ENCODE data around the gene IL21R. TPM values are rescaled to one million over a fixed set of nuclear protein-coding genes. Genes with fewer than 3 reads are reported as not detected.

Gene IL21R
- total and polyA plus RNA-seq, 10 of the 15 experiments (the other 5 are each of a cell fraction or from before 2014, with no cell fraction given) = 5.3 to 138 (median 82.5) TPM

DNA sequence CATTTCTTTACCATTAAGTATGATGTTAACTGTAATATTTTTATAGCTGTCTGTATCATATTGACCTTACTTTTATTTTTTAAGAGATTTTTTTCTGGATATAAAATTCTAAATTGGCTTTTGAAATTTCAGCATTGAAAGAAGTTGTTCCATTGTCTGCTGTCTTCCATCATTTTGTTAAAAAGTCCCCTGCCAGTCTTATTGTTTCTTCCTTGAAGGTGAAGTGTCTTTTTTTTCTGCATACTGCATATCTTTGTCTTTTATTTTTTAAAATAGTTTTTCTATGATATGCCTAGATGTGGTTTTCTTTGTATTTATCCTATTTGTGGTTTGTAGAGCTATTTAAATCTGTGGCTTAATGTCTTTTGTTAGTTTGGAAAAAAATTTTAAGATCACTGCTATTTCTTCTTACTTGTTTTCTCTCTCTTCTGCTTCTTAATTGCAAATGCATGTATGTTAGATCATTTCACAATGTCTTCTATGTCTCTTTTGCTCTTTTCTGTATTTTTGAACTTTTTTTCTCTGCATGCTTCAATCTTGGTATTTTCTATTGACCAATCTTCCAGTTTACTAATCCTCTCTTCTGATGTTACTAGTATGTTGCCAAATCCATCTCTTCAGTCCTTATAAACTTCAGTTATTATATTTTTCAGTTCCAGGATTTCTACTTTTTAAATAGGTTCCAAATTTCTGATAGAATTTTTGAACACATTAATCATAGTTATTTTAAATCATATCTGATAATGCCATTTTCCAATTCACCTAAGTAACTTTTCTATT is 20.2 kb downstream of the IL21R start:
- intact Hi-C loops (cut with micrococcal nuclease; ENCODE audit: unreplicated experiment) = no loop called here
- no TSS peak for BruUV-seq (replicated peaks)
- H3K9ac ChIP-seq (ENCODE audit: control insufficient read depth, insufficient read depth, low read length) = no peak overlapping the region
- no peaks in the 10 kb centered on the region for H3K27me3 ChIP-seq (replicated peaks in 1 of 2; ENCODE audit: control insufficient read depth in 2 of 2, insufficient read depth in 2 of 2, low read length in 1 of 2)
- no peak overlapping the region for H3K4me2 ChIP-seq (ENCODE audit: control insufficient read depth, insufficient read depth)
- no peak overlapping the region for H3K27ac ChIP-seq (ENCODE audit: control insufficient read depth, insufficient read depth)
- RAD21 ChIA-PET (ENCODE audit: unreplicated experiment) = interaction anchor here (0.9 to 1.6 kb wide), 3 partner anchors 12 to 15 kb away, joined by 3 to 4 read pairs (median 4); no protein-coding TSS in a partner anchor
- H4K20me1 ChIP-seq (ENCODE audit: control insufficient read depth, insufficient read depth) = no peaks in the 10 kb centered on the region
- H3K36me3 ChIP-seq (ENCODE audit: control insufficient read depth in 2 of 2, insufficient read depth in 2 of 2, low read length in 1 of 2) = peaks cover 18 to 41% of the 10 kb centered on the region in 2 experiments
- SMC1A ChIA-PET (ENCODE audit: uncharacterized antibody, unreplicated experiment) = interaction anchor here (0.9 to 1.3 kb wide), 4 partner anchors 8 to 50 kb away, joined by 3 to 5 read pairs (median 3); no protein-coding TSS in a partner anchor
- no peak overlapping the region for H3K4me3 ChIP-seq
- H3K9me3 ChIP-seq (replicated peaks; ENCODE audit: control insufficient read depth, insufficient read depth, low read length) = peaks cover 52% of the 10 kb centered on the region
- no peak for FAIRE-seq
- no peak for DNase-seq (ENCODE audit: low read depth, low spot score)
- POLR2A ChIA-PET = interaction anchor here (0.8 to 1.1 kb wide), 3 partner anchors 24 to 109 kb away, joined by 3 to 7 read pairs (median 3); no protein-coding TSS in a partner anchor
- peaks cover 80% of the 10 kb centered on the region for H3K79me2 ChIP-seq (ENCODE audit: control insufficient read depth, insufficient read depth, low read length)
- CTCF ChIA-PET = interaction anchor here (1.0 to 1.8 kb wide), 4 partner anchors 14 to 55 kb away, joined by 4 to 5 read pairs (median 4); no protein-coding TSS in a partner anchor
- in situ Hi-C loops (cut with MboI) = no loop called here
- peaks cover 36% of the 10 kb centered on the region for H3K4me1 ChIP-seq (ENCODE audit: control insufficient read depth, insufficient read depth, low read length)
- ATAC-seq = no peak
- no peak overlapping the region for H2AFZ ChIP-seq (ENCODE audit: control insufficient read depth, low read depth, low read length)
- TF ChIP-seq ZNF384 (IDR thresholded peaks at IDR 0.05; ENCODE audit: borderline replicate concordance, low read depth, low read length) = no peak; the same call in 1 of the 2 replicates
- TF ChIP-seq TCF12 (IDR thresholded peaks at IDR 0.05; ENCODE audit: low read depth, low read length) = no peak
- no peak for TF ChIP-seq CHD2 (IDR thresholded peaks at IDR 0.05; ENCODE audit: borderline replicate concordance, low read depth, low read length)
- peak; percentile 85 for TF ChIP-seq NBN (IDR thresholded peaks at IDR 0.05)
- TF ChIP-seq, protein P1, sequence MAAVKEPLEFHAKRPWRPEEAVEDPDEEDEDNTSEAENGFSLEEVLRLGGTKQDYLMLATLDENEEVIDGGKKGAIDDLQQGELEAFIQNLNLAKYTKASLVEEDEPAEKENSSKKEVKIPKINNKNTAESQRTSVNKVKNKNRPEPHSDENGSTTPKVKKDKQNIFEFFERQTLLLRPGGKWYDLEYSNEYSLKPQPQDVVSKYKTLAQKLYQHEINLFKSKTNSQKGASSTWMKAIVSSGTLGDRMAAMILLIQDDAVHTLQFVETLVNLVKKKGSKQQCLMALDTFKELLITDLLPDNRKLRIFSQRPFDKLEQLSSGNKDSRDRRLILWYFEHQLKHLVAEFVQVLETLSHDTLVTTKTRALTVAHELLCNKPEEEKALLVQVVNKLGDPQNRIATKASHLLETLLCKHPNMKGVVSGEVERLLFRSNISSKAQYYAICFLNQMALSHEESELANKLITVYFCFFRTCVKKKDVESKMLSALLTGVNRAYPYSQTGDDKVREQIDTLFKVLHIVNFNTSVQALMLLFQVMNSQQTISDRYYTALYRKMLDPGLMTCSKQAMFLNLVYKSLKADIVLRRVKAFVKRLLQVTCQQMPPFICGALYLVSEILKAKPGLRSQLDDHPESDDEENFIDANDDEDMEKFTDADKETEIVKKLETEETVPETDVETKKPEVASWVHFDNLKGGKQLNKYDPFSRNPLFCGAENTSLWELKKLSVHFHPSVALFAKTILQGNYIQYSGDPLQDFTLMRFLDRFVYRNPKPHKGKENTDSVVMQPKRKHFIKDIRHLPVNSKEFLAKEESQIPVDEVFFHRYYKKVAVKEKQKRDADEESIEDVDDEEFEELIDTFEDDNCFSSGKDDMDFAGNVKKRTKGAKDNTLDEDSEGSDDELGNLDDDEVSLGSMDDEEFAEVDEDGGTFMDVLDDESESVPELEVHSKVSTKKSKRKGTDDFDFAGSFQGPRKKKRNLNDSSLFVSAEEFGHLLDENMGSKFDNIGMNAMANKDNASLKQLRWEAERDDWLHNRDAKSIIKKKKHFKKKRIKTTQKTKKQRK (IDR thresholded peaks at IDR 0.05; ENCODE audit: low read depth, low read length) = no peak
- TF ChIP-seq HDAC6 (IDR thresholded peaks at IDR 0.05; ENCODE audit: unreplicated experiment) = no peak
- TF ChIP-seq NFYA (IDR thresholded peaks at IDR 0.05; ENCODE audit: borderline replicate concordance, low read depth, low read length) = no peak
- TF ChIP-seq ESRRA (IDR thresholded peaks at IDR 0.05; ENCODE audit: low read length) = no peak
- TF ChIP-seq, protein P2, sequence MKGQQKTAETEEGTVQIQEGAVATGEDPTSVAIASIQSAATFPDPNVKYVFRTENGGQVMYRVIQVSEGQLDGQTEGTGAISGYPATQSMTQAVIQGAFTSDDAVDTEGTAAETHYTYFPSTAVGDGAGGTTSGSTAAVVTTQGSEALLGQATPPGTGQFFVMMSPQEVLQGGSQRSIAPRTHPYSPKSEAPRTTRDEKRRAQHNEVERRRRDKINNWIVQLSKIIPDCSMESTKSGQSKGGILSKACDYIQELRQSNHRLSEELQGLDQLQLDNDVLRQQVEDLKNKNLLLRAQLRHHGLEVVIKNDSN (IDR thresholded peaks at IDR 0.05; ENCODE audit: borderline replicate concordance, extremely low read length, insufficient read depth, low read depth, low read length) = no peak
- peak; percentile 20 for TF ChIP-seq MEF2B (IDR thresholded peaks at IDR 0.05; ENCODE audit: partially characterized antibody, poor library complexity, severe bottlenecking)
- TF ChIP-seq NFYB (IDR thresholded peaks at IDR 0.05; ENCODE audit: insufficient read depth, low read depth, low read length) = no peak
- TF ChIP-seq MXI1 (IDR thresholded peaks at IDR 0.05; ENCODE audit: low read depth, low read length) = no peak
- TF ChIP-seq ZBED1 (IDR thresholded peaks at IDR 0.05; ENCODE audit: borderline replicate concordance) = no peak
- TF ChIP-seq MTA3 (IDR thresholded peaks at IDR 0.05; ENCODE audit: borderline replicate concordance, low read length) = no peak
- no peak for TF ChIP-seq ZNF207 (IDR thresholded peaks at IDR 0.05; ENCODE audit: borderline replicate concordance)
- TF ChIP-seq ASH2L (IDR thresholded peaks at IDR 0.05; ENCODE audit: borderline replicate concordance, low read depth) = no peak
- TF ChIP-seq CBX3 (IDR thresholded peaks at IDR 0.05; ENCODE audit: borderline replicate concordance, low read depth) = no peak; the same call in 1 of the 2 replicates
- no peak for TF ChIP-seq RFX5 (IDR thresholded peaks at IDR 0.05; ENCODE audit: low read depth, low read length)
- TF ChIP-seq RB1 (IDR thresholded peaks at IDR 0.05; ENCODE audit: borderline replicate concordance) = no peak
- TF ChIP-seq, protein P3, sequence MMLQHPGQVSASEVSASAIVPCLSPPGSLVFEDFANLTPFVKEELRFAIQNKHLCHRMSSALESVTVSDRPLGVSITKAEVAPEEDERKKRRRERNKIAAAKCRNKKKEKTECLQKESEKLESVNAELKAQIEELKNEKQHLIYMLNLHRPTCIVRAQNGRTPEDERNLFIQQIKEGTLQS (IDR thresholded peaks at IDR 0.05; ENCODE audit: borderline replicate concordance, extremely low read depth, low read depth, low read length) = no peak
